Thyroid gland (tissue), 4 donors: ENCODE results near the gene IFITM10. TPM values are rescaled to one million over a fixed set of nuclear protein-coding genes. Genes with fewer than 3 reads are reported as not detected.

Experiments used
- DNase-seq, 2 donors: peaks; one replicate each; pipeline ENCODE4 v3.0.0-alpha.2; 2019
- H3K27ac ChIP-seq, 3 donors: fragments of 200-600 bp; sonication (generic); 1 replicate in 2 of 3; 2 replicates in 1 of 3; pipeline ENCODE4 v1.5.1; 2016 to 2019; ENCODE audit warnings: mild to moderate bottlenecking in 1 of 3, moderate library complexity in 1 of 3
- H3K27me3 ChIP-seq: fragments of 200-600 bp; sonication (generic); one replicate; pipeline ENCODE4 v1.5.1; 2019
- H3K36me3 ChIP-seq, 2 donors: fragments of 200-600 bp; sonication (generic); one replicate each; pipeline ENCODE4 v1.5.1; 2016 to 2019
- H3K4me1 ChIP-seq, 2 donors: fragments of 200-600 bp; sonication (generic); one replicate each; pipeline ENCODE4 v1.5.1; 2017 to 2019
- H3K4me3 ChIP-seq, 3 donors: fragments of 200-600 bp; sonication (generic); replicated peaks in 1 of 3; 1 replicate in 2 of 3; 2 replicates in 1 of 3; pipeline ENCODE4 v1.5.1; 2016; ENCODE audit warnings: mild to moderate bottlenecking in 1 of 3
- H3K9me3 ChIP-seq: fragments of 200-600 bp; sonication (generic); one replicate; pipeline ENCODE4 v1.5.1; 2017
- CTCF ChIP-seq, 6 experiments: fragments of 200-600 bp in 3 of 6; fragments of 450-650 bp in 3 of 6; sonication (generic) in 3 of 6; IDR thresholded peaks; one replicate each; pipeline ENCODE4 v1.5.1; 2016 to 2019; ENCODE audit warnings: antibody characterized with exemption in 6 of 6, mild to moderate bottlenecking in 2 of 6, inconsistent platforms in 1 of 6, moderate library complexity in 1 of 6
- POLR2A ChIP-seq, 2 donors: fragments of 450-650 bp; IDR thresholded peaks; one replicate each; pipeline ENCODE4 v1.6.1; 2017; ENCODE audit warnings: antibody characterized with exemption in 2 of 2, mild to moderate bottlenecking in 2 of 2, moderate library complexity in 1 of 2
- WGBS, 2 donors: methylation state at CpG; one replicate each; pipeline ENCODE4 v1.1.5; 2017; 5-methylcytosine and 5-hydroxymethylcytosine counted together
- intact Hi-C: fragments of 100-400 bp; cut with DNase I; formaldehyde crosslinking; loops from one replicate; pipeline ENCODE4 v1.15.1; 2023
- total RNA-seq, 4 donors: library from RNA; depleted of rRNA; stranded (reverse); fragments of >200 nt; gene quantifications; one replicate each; pipeline ENCODE4 v1.2.3, GENCODE V29; 2016

Gene IFITM10
- total RNA-seq, 4 donors from 2014 or later = 0.22 to 126 (median 1.5) TPM; not detected in 1

- TF ChIP-seq CTCF (IDR thresholded peaks at IDR 0.05) = no peak
- TF ChIP-seq POLR2A (IDR thresholded peaks at IDR 0.05) = no peak
- intact Hi-C loops = no loop called here
- Histone ChIP-seq H3K9me3 (no peaks in the 10 kb centered on the region), H3K27me3 (no peaks in the 10 kb centered on the region), H3K4me3 (no peak overlapping the region), H3K4me1 (no peaks in the 10 kb centered on the region), H3K27ac (no peak overlapping the region), H3K36me3 (no peaks in the 10 kb centered on the region)
- 58 to 62% methylated on average over 17 to 20 of the region's 25 CpGs for WGBS, 2 donors
- DNase-seq = no peak
These were observed 30.6 kb upstream of the IFITM10 start for GRCh38 chr11:1780700-1781592.

DNA sequence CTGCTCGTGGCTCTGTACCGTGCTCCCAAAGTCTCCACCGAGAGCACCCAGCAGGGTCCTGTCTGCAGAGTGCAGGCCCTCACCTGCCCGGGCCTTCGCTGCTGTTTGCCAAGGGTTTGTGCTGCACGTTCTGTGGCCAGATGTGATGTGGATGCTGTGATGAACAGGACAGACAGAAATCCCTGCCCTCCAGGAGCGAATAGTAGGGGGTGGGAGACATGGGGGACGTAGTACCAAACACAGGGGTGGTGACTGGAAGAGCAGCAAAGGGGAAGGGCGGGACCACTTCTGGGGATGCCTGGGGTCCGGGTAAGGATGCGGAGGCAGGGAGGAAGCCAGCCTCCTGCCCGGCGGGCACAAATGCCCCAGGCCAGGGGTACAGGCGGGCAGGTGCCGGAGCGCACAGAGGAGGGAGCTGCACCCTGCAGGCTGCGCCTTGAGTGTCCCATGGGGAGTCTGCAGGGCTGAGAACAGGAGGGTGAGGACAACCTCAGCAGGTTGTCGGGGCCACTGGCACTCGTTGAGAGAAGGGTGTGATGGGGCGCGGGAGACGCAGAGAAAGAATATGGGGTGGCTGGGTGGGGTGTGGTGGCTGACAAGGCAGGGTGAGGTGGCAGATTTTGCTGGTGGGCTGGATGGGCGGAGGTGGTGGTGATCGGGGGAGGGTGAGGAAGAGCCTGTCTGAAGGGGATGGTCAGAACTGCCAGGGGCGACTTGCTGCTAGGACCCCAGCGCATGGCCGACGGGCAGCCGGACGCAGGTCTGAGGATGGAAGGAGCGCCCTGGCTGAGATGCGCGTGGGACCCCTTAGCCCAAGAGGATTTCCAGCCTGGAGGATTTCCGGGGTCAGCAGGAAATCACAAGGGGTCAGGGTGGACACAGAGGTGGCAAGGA lies 29.7 kb upstream of the IFITM10 start:
- Histone ChIP-seq H3K27me3 (no peaks in the 10 kb centered on the region), H3K27ac (no peak overlapping the region), H3K4me3 (no peak overlapping the region), H3K9me3 (no peaks in the 10 kb centered on the region), H3K4me1 (no peaks in the 10 kb centered on the region), H3K36me3 (no peaks in the 10 kb centered on the region)
- TF ChIP-seq POLR2A (IDR thresholded peaks at IDR 0.05) (no peak), CTCF (IDR thresholded peaks at IDR 0.05) (no peak)
- DNase-seq = no peak
- 86 to 87% methylated on average over 28 to 31 of the region's 34 CpGs for WGBS, 2 donors
- intact Hi-C loops = no loop called here

DNA sequence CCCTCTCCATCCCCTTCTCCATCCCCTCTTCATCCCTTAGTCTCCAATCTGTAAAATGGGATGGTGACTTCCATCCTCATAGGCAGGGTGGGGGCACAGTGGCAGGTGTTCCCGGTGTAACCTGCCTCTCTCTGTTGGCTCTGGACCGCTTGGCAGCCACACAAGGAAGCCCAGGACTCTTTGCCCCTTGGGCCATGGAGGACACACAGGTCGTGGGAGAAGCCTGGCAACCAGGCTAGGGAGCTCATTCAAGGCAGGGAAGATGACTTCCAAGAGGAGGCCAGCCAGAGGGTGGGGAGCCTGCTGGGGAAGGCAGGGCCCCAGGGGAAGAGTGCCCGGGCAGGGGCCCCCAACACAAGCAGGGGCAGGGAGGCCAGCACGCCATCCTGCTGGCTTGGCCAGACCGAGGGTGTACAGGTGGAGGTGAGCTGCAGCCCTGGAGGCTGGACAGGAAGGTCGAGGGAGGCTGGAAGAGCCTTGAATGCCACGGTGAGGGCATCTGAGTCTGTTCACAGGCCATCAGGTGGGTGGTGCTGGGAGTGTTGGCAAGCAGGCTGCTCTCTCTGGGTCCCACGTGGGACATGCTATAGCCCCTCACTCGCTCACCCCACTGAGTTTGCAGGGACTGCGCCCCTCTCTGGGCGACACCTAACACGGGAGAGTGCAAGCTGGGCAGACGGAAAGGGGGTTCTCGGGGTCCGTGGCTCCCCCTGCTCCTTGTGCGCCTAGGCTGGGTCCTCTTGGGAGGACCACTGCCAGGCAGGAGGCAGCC lies 28.8 kb upstream of the IFITM10 start:
- H3K9me3 ChIP-seq = no peaks in the 10 kb centered on the region
- TF ChIP-seq POLR2A (IDR thresholded peaks at IDR 0.05) = no peak
- TF ChIP-seq CTCF (IDR thresholded peaks at IDR 0.05) = no peak
- DNase-seq = no peak
- no peaks in the 10 kb centered on the region for H3K4me1 ChIP-seq
- 72 to 82% methylated on average over 3 to 14 of the region's 17 CpGs for WGBS, 2 donors
- H3K36me3 ChIP-seq = no peaks in the 10 kb centered on the region
- H3K27me3 ChIP-seq = no peaks in the 10 kb centered on the region
- H3K4me3 ChIP-seq = no peak overlapping the region
- intact Hi-C loops = no loop called here
- no peak overlapping the region for H3K27ac ChIP-seq

DNA sequence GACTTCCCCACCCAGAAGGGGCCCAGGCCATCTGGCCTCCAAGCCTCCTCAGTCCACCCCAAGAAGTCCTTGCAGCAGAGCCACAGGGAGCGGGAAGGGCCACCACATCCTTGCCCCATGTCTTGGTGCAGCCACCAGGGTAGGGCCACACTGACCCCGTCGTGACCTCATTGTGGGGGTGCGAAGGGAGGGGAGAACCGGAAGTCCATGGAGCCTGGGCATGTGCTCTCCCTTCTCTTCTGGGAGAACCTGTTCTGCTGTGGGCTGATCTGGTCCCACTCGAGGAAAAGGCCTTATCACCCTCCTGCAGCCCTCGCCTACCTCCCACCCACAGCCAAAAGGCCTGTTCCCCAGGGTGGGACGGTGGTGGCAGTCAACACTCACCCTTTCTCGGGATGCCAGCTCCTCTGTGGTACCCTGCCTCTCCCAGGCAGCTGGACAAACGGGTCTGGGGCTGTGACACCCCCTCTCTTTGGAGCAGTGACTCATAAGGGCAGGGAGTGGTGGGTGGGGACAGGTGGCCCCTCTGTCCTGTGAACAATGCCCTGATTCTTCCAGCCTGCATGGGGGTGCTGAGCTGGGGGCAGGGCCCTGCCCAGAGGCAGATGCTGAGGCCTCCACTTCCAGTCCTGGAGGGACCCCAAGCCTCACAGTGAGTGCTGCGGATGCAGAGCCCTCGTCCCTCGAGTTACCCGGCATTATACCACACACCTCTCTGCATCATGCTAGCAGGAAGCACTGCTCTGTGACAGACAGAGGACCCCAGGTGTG lies 27.9 kb upstream of the IFITM10 start:
- TF ChIP-seq POLR2A (IDR thresholded peaks at IDR 0.05) = no peak
- TF ChIP-seq CTCF (IDR thresholded peaks at IDR 0.05) = no peak
- Histone ChIP-seq H3K27ac (no peak overlapping the region), H3K27me3 (no peaks in the 10 kb centered on the region), H3K4me3 (no peak overlapping the region), H3K4me1 (no peaks in the 10 kb centered on the region), H3K36me3 (no peaks in the 10 kb centered on the region), H3K9me3 (no peaks in the 10 kb centered on the region)
- WGBS, 2 donors = 66 to 80% methylated on average over 6 to 13 of the region's 14 CpGs
- no peak for DNase-seq
- intact Hi-C loops = no loop called here
